Mucosa of descending colon (tissue), 3 donors: ENCODE results near the gene SPATA25. TPM values are rescaled to one million over a fixed set of nuclear protein-coding genes. Genes with fewer than 3 reads are reported as not detected.

Experiments used
- ATAC-seq: fragments of 200-7000 bp; cut with Tn5 transposase; one replicate; pipeline ENCODE4 v1.9.1; 2020; ENCODE audit warnings: mild to moderate bottlenecking, moderate library complexity
- DNase-seq, 3 donors: peaks; one replicate each; pipeline ENCODE4 v3.0.0-alpha.2; 2020
- H3K36me3 ChIP-seq: fragments of 200-600 bp; one replicate; pipeline ENCODE4 v1.8.0; 2021; ENCODE audit warnings: low read depth, mild to moderate bottlenecking
- H3K4me1 ChIP-seq: fragments of 200-600 bp; one replicate; pipeline ENCODE4 v1.8.0; 2021; ENCODE audit warnings: low read depth, mild to moderate bottlenecking
- H3K4me3 ChIP-seq: fragments of 200-600 bp; one replicate; pipeline ENCODE4 v1.8.0; 2021; ENCODE audit warnings: mild to moderate bottlenecking
- H3K9me3 ChIP-seq: fragments of 200-600 bp; one replicate; pipeline ENCODE4 v1.8.0; 2021; ENCODE audit warnings: mild to moderate bottlenecking
- intact Hi-C, 2 donors: fragments of 100-400 bp; cut with DNase I in 1 of 2; cut with micrococcal nuclease in 1 of 2; formaldehyde crosslinking; loops; one replicate each; pipeline versions ENCODE4 v1.11.0 to v1.11.1; 2022; cut with DNase I, micrococcal nuclease
- total RNA-seq, 3 donors: library from RNA; stranded (reverse); fragmentation: NEBNext Ultra II Directional in 2 of 3; extraction: Animal tissue kit (Norgen Biotek cat#: 25700) in 2 of 3; gene quantifications; one replicate each; pipeline versions ENCODE4 v1.2.1 to v1.2.4, GENCODE V29; 2021 to 2023
- TF ChIP-seq, protein P1 (sequence below): fragments of 200-600 bp; IDR thresholded peaks from one replicate; pipeline ENCODE4 v1.8.0; 2022; ENCODE audit warnings: antibody characterized with exemption, mild to moderate bottlenecking
- donor health status: DM: no; HTN: no; CAD: no; lungs with moderate emphysema.
- donor health status: DM: no; HTN: no; CAD: no.
- donor health status: DM: no; HTN: yes; CAD: no.

The SPATA25 gene
- total RNA-seq, 3 donors from 2014 or later = 3.9 to 6.0 (median 4.1) TPM

DNA sequence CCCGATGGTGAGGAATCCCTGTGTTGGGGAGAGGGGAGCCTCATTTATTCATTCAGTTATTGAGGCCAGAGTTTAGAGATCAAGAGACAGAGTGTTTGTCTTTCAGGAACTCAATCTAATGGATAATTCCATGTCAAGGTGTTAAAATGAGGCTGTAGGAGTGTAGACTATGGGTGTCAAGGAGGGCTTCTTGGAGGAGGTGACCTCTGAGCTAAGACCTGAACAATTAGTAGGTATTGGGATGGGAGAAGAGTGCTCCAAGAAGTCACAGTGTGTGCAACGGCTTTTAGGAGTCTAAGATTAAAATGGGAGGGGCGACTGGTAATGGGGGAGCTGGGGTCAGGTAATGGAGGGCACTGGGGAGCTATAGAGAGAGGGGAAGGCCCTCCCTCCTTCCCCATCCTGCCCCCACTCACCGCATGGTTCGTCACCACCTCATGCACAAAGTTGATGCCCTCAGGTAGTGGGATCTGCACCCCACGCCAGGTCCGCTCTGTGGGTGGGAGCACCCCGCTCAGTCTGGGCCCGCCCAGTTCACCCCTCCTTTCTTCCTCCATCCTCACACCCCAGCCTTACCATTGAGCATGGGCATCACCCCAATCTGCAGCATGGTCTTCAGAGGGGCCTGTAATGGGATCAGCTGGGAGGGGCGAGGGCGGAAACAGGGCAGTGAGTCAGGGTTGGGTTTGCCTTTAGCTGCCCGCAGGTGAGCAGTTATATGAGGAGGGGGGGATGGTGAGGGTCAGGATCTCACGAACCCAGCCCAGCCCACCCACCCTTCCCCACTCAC, 11.8 kb upstream of the SPATA25 start:
- no peak for DNase-seq
- no peak overlapping the region for H3K4me3 ChIP-seq
- intact Hi-C loops = no loop called here
- no peaks in the 10 kb centered on the region for H3K9me3 ChIP-seq
- peaks cover 3% of the 10 kb centered on the region for H3K4me1 ChIP-seq
- no peak for ATAC-seq
- TF ChIP-seq, protein P1, sequence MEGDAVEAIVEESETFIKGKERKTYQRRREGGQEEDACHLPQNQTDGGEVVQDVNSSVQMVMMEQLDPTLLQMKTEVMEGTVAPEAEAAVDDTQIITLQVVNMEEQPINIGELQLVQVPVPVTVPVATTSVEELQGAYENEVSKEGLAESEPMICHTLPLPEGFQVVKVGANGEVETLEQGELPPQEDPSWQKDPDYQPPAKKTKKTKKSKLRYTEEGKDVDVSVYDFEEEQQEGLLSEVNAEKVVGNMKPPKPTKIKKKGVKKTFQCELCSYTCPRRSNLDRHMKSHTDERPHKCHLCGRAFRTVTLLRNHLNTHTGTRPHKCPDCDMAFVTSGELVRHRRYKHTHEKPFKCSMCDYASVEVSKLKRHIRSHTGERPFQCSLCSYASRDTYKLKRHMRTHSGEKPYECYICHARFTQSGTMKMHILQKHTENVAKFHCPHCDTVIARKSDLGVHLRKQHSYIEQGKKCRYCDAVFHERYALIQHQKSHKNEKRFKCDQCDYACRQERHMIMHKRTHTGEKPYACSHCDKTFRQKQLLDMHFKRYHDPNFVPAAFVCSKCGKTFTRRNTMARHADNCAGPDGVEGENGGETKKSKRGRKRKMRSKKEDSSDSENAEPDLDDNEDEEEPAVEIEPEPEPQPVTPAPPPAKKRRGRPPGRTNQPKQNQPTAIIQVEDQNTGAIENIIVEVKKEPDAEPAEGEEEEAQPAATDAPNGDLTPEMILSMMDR = no peak
- H3K36me3 ChIP-seq = no peaks in the 10 kb centered on the region

DNA sequence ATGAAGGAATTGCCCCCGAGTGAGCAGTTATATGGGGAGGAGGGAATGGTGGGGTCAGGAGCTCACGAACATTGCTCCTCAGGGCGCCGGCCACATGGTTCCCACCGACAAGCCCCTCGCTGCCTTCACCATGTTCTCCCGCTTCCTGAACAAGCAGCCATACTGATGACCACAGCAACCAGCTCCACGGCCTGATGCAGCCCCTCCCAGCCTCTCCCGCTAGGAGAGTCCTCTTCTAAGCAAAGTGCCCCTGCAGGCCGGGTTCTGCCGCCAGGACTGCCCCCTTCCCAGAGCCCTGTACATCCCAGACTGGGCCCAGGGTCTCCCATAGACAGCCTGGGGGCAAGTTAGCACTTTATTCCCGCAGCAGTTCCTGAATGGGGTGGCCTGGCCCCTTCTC, 10.9 kb upstream of the SPATA25 start:
- TF ChIP-seq, protein P1 = no peak
- ATAC-seq = no peak
- H3K36me3 ChIP-seq = no peaks in the 10 kb centered on the region
- intact Hi-C loops = no loop called here
- no peaks in the 10 kb centered on the region for H3K9me3 ChIP-seq
- H3K4me1 ChIP-seq = peaks cover 7% of the 10 kb centered on the region
- no peak for DNase-seq
- H3K4me3 ChIP-seq = no peak overlapping the region

DNA sequence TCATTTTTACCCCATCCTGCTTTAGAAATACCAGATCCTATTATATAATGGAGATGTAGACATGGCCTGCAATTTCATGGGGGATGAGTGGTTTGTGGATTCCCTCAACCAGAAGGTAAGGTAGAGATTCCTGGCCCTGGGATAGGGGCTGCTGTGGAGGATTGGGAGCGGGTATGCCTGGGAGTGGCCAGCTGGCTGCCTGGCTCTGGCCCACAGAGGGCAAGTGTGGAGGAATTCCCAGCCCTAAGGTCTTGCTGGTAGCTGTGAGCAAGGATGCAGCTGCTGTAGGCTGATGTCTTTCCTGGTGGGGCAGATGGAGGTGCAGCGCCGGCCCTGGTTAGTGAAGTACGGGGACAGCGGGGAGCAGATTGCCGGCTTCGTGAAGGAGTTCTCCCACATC, 10.3 kb upstream of the SPATA25 start:
- ATAC-seq (no peak), DNase-seq (no peak)
- intact Hi-C loops = no loop called here
- Histone ChIP-seq H3K4me1 (peaks cover 13% of the 10 kb centered on the region), H3K9me3 (no peaks in the 10 kb centered on the region), H3K4me3 (no peak overlapping the region), H3K36me3 (no peaks in the 10 kb centered on the region)
- TF ChIP-seq, protein P1 = no peak

DNA sequence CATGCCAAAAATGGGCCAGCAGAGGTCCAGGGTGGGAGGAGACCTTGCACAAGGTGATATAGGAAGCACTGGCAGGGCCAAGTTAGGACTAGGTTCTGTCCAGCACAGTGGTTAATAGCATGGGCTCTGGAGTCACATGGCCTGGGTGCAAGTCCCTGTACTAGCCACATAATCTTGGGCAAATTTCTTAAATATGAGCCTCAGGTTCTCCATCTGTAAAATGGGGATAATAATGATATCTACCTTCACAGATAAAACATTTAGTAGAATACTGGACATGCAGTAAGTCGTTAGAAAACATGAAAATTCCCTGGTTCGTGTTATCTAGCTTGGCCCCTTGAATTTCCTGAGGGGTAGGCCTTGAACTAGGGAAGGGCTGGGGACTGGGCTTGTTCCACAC, 9.9 kb upstream of the SPATA25 start:
- intact Hi-C loops = no loop called here
- ATAC-seq (no peak), DNase-seq (no peak)
- H3K4me1 ChIP-seq = peaks cover 17% of the 10 kb centered on the region
- H3K9me3 ChIP-seq = no peaks in the 10 kb centered on the region
- TF ChIP-seq, protein P1 = no peak
- H3K4me3 ChIP-seq = no peak overlapping the region
- H3K36me3 ChIP-seq = no peaks in the 10 kb centered on the region

DNA sequence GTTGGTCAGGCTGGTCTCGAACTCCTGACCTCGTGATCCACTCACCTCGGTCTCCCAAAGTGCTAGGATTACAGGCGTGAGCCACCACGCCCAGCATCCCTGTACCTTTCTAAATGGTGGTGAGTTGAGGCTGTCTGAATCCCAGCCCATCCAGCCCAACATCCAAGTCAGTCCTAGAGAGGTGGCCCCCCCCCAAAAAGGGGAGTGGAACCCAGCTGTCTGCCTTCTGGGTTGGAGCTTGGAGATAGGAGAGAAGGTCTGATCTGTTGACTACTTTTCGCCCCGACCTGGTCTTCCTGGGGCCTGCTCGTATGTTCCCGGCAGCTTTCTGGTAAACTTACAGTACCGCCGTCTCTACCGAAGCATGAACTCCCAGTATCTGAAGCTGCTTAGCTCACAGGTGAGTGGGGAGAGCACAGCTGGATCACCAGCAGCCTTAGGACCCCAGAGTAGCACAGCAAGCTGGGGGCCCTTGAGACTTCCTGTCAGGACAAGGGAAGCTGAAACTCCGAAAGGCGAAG, 9.3 kb upstream of the SPATA25 start:
- intact Hi-C loops = no loop called here
- no peaks in the 10 kb centered on the region for H3K9me3 ChIP-seq
- H3K4me1 ChIP-seq = peaks cover 21% of the 10 kb centered on the region
- no peak for DNase-seq
- TF ChIP-seq, protein P1 = no peak
- H3K36me3 ChIP-seq = no peaks in the 10 kb centered on the region
- H3K4me3 ChIP-seq = no peak overlapping the region
- no peak for ATAC-seq
